Mesothelial cell of epicardium (in vitro differentiated cells): Measurements from ENCODE around the gene KRT1. TPM values are rescaled to one million over a fixed set of nuclear protein-coding genes. Genes with fewer than 3 reads are reported as not detected.

Source experiments
- DNase-seq, 2 experiments: peaks; one replicate each; pipeline ENCODE4 v3.0.0; 2021; ENCODE audit warnings: low spot score in 2 of 2; ENCODE audit not compliant: unreplicated experiment in 2 of 2
- H3K27ac Mint-ChIP-seq: 2 replicates; pipeline ENCODE4 v1.8.0; 2021; ENCODE audit warnings: mixed read lengths
- H3K27me3 Mint-ChIP-seq: 2 replicates; pipeline ENCODE4 v1.8.0; 2021; ENCODE audit warnings: low read depth, mixed read lengths
- H3K36me3 Mint-ChIP-seq: 2 replicates; pipeline ENCODE4 v1.8.0; 2021; ENCODE audit warnings: mixed read lengths
- H3K4me1 Mint-ChIP-seq: 2 replicates; pipeline ENCODE4 v1.8.0; 2021; ENCODE audit warnings: mixed read lengths
- H3K4me3 Mint-ChIP-seq: 2 replicates; pipeline ENCODE4 v1.8.0; 2021; ENCODE audit warnings: mild to moderate bottlenecking, moderate library complexity, mixed read lengths
- H3K9me3 Mint-ChIP-seq: 2 replicates; pipeline ENCODE4 v1.8.0; 2021; ENCODE audit warnings: mixed read lengths
- total RNA-seq: library from RNA; stranded (reverse); gene quantifications from 3 replicates; pipeline ENCODE4 v1.2.1, GENCODE V29; 2021
- TF ChIP-seq, protein P1 (sequence below): fragments of 200-600 bp; sonication (generic); IDR thresholded peaks from one replicate; pipeline ENCODE4 v1.5.0; 2021; ENCODE audit warnings: antibody characterized with exemption; ENCODE audit not compliant: unreplicated experiment

Gene KRT1
- total RNA-seq, 1 donor from 2014 or later: not detected

DNA sequence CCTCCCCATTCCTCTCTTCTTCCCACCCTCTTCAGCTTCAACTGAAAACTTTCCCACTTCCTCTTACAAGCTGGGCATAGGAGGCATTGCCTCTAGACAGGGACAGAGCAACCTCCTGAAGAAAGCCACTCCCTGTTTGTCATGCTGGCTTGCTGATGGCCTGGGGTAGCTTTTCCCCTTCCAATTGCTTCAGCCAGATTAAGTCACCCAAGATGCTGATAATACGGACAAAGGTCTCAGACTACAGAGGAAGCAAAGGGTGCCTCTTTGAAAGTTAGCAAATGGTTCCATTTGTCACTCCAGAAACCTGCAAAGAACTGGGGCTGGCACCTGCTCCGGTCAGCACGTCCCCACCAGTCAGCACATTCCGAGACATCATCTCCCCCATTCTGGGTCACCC lies 34.2 kb downstream of the KRT1 start:
- H3K36me3 Mint-ChIP-seq: no peaks in the 10 kb centered on the region
- DNase-seq: no peak
- H3K4me1 Mint-ChIP-seq: no peaks in the 10 kb centered on the region
- no peaks in the 10 kb centered on the region for H3K9me3 Mint-ChIP-seq
- TF ChIP-seq, protein P1, sequence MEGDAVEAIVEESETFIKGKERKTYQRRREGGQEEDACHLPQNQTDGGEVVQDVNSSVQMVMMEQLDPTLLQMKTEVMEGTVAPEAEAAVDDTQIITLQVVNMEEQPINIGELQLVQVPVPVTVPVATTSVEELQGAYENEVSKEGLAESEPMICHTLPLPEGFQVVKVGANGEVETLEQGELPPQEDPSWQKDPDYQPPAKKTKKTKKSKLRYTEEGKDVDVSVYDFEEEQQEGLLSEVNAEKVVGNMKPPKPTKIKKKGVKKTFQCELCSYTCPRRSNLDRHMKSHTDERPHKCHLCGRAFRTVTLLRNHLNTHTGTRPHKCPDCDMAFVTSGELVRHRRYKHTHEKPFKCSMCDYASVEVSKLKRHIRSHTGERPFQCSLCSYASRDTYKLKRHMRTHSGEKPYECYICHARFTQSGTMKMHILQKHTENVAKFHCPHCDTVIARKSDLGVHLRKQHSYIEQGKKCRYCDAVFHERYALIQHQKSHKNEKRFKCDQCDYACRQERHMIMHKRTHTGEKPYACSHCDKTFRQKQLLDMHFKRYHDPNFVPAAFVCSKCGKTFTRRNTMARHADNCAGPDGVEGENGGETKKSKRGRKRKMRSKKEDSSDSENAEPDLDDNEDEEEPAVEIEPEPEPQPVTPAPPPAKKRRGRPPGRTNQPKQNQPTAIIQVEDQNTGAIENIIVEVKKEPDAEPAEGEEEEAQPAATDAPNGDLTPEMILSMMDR: no peak
- no peak overlapping the region for H3K27ac Mint-ChIP-seq
- H3K4me3 Mint-ChIP-seq: no peak overlapping the region
- peaks cover 83% of the 10 kb centered on the region for H3K27me3 Mint-ChIP-seq

DNA sequence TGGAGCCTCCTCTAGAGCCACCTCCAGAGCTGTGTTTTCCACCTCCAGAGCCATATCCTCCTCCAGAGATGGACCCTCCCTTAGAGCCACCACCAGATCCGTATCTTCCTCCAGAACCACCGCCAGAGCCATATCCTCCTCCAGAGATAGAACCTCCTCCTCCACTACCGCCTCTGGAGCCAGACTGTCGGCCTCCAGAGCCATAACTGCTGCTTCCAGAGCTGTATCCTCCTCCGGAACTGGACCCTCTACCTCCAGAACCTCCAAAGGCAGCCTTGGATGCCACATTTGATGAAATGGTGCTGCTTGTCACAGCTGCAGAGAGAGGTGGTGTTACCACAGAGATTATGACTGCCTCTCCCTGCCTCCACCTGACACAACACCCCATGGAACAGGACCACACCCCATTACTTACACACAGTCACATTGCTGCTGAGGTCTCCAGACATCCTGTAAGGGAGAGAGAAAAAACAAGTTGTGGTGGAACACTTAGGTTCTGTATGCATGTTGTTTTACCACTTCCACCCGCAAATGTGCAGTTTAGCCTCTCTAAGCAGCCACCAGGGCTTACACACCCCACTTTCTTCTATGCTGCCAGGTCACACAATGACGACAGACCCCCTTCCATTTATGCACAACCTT lies 35.0 kb downstream of the KRT1 start:
- Mint-ChIP-seq H3K9me3 (no peaks in the 10 kb centered on the region), H3K4me3 (no peak overlapping the region), H3K27ac (no peak overlapping the region), H3K27me3 (peaks cover 83% of the 10 kb centered on the region), H3K36me3 (no peaks in the 10 kb centered on the region), H3K4me1 (no peaks in the 10 kb centered on the region)
- no peak for DNase-seq
- TF ChIP-seq, protein P1: no peak

DNA sequence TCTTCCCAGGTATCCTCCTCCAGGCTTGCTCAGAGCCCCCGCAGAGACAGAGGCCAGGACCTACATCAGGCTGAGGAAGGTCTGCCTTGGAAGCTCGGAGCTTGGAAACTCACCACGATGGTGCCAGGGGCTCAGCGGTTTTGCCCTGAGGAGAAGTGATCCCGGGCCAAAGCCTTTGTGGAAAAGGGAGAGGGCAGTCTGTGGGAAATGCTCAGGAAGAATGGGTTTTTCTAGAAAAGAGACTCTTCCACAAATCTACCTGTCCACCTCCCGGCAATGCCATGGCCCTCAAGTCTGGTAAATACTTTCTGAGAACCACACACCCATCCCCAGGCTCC lies 36.2 kb downstream of the KRT1 start:
- Mint-ChIP-seq H3K9me3 (no peaks in the 10 kb centered on the region), H3K27ac (no peak overlapping the region), H3K36me3 (no peaks in the 10 kb centered on the region), H3K4me3 (no peak overlapping the region), H3K4me1 (no peaks in the 10 kb centered on the region), H3K27me3 (peaks cover 80% of the 10 kb centered on the region)
- DNase-seq: no peak
- TF ChIP-seq, protein P1: no peak

DNA sequence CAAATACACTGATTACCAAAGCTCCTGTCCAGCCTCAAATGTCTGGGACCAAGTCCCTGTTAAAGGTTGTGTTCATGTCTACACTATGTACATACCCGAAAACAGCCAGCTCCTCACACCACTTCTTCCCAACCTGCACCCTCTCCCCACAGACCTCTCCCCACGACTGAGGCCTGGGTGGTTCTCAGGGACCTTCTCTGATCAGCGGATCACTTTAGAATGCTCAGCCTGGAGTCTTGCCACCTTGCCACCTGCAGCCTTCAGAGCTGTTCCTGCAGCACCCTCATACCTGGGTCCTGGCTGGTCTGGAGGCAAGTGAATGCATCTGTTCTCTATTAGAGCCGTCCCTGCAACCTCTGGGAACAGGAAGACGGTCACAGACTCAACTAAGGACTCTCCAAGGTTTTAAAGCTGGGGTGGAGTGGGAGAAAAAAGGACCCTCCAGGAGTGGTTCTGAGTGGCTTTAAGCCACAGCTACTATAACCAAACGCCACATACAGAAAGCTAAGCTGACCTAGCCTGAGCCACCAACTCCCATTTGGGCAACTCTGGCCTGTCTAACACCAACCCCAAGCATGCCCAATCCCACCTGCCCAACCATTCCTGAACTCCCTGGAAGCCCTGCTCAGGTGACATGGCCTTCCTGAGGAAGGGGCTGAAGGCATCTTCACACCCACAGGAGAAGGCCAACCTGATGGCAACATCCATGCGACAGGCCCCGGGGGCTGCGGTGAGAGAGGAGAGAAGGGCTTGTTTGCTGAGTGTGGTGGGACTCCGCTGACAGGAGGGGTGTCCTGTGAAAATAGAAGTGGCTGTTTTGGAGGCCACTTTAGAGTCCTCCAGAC lies 36.8 kb downstream of the KRT1 start:
- DNase-seq: no peak
- peaks cover 82% of the 10 kb centered on the region for H3K27me3 Mint-ChIP-seq
- H3K4me3 Mint-ChIP-seq: no peak overlapping the region
- no peaks in the 10 kb centered on the region for H3K36me3 Mint-ChIP-seq
- no peaks in the 10 kb centered on the region for H3K4me1 Mint-ChIP-seq
- no peaks in the 10 kb centered on the region for H3K9me3 Mint-ChIP-seq
- TF ChIP-seq, protein P1: no peak
- no peak overlapping the region for H3K27ac Mint-ChIP-seq

DNA sequence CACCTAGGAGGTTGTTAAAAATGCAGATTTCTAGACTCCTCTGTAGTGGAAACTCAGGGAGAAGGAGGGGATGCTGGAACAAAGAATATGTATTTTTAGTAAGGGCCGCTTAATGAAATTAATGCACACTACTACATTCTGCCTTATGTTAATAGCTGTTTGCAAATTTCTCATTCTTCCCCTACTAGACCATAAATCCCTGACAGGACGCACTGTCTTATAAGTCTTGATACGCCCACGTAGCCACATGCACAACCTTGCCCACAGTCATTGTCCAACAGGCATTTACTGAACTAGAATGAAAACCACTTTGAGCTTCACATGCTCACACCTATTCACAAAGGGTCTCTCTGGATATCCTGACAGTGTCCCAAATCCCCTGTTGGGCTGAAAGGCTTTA lies 38.7 kb downstream of the KRT1 start:
- Mint-ChIP-seq H3K4me3 (no peak overlapping the region), H3K9me3 (no peaks in the 10 kb centered on the region), H3K4me1 (no peaks in the 10 kb centered on the region), H3K27me3 (peaks cover 71% of the 10 kb centered on the region), H3K36me3 (no peaks in the 10 kb centered on the region), H3K27ac (no peak overlapping the region)
- DNase-seq: no peak
- TF ChIP-seq, protein P1: no peak
